Osteocyte (in vitro differentiated cells): ENCODE results near the gene ECHS1. TPM values are rescaled to one million over a fixed set of nuclear protein-coding genes. Genes with fewer than 3 reads are reported as not detected.
"Not testable (repeated sequence)": the region's sequence is repeated elsewhere in the genome, so short reads cannot be mapped to it uniquely, and the experiment has no call there.

Experiments
- DNase-seq: peaks from one replicate; pipeline ENCODE4 v3.0.0; 2021; ENCODE audit warnings: mixed read lengths; ENCODE audit not compliant: unreplicated experiment; ENCODE audit errors: extremely low spot score
- H3K27ac Mint-ChIP-seq: one replicate; pipeline ENCODE4 v1.8.0; 2021; ENCODE audit warnings: mild to moderate bottlenecking, mixed read lengths; ENCODE audit not compliant: unreplicated experiment
- H3K27me3 Mint-ChIP-seq: one replicate; pipeline ENCODE4 v1.8.0; 2021; ENCODE audit warnings: mixed read lengths; ENCODE audit not compliant: unreplicated experiment
- H3K36me3 Mint-ChIP-seq: one replicate; pipeline ENCODE4 v1.8.0; 2021; ENCODE audit warnings: mixed read lengths; ENCODE audit not compliant: unreplicated experiment
- H3K4me1 Mint-ChIP-seq: one replicate; pipeline ENCODE4 v1.8.0; 2021; ENCODE audit warnings: mixed read lengths; ENCODE audit not compliant: unreplicated experiment
- H3K4me3 Mint-ChIP-seq: one replicate; pipeline ENCODE4 v1.8.0; 2021; ENCODE audit warnings: mild to moderate bottlenecking, moderate library complexity, mixed read lengths; ENCODE audit not compliant: unreplicated experiment
- H3K9me3 Mint-ChIP-seq: one replicate; pipeline ENCODE4 v1.8.0; 2021; ENCODE audit warnings: mixed read lengths; ENCODE audit not compliant: unreplicated experiment
- total RNA-seq: library from RNA; stranded (reverse); gene quantifications from 2 replicates; pipeline ENCODE4 v1.2.1, GENCODE V29; 2021
- TF ChIP-seq, protein P1 (sequence below): fragments of 200-600 bp; sonication (generic); IDR thresholded peaks from 2 replicates; pipeline ENCODE4 v1.5.0; 2021; ENCODE audit warnings: antibody characterized with exemption, mild to moderate bottlenecking, moderate library complexity

Gene ECHS1
- total RNA-seq, 1 donor from 2014 or later, result 65.1 TPM

DNA sequence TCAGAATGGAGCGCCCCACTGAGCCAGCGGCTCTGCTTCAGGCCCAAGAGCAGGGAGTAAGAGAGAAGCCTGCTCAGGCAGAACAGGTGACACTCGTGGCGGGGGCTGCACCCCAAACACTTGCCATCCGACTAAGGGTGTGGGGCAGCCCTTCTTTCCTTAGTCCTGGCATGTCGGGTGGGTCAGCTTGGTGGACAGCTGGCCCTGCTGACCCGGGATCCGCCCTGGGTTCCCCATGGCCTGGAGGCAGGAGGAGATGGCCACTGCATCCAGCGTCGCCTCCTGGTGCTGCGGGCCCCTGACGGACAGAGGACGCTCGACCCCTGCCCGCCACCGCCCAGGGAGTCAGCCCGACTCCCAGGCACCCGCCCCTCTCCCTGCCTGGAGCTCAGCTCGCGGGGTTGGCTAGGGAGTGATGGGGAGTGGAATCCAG, 4.7 kb upstream of the ECHS1 start:
- Mint-ChIP-seq H3K4me1 (peaks cover 7% of the 10 kb centered on the region), H3K27me3 (no peaks in the 10 kb centered on the region)

DNA sequence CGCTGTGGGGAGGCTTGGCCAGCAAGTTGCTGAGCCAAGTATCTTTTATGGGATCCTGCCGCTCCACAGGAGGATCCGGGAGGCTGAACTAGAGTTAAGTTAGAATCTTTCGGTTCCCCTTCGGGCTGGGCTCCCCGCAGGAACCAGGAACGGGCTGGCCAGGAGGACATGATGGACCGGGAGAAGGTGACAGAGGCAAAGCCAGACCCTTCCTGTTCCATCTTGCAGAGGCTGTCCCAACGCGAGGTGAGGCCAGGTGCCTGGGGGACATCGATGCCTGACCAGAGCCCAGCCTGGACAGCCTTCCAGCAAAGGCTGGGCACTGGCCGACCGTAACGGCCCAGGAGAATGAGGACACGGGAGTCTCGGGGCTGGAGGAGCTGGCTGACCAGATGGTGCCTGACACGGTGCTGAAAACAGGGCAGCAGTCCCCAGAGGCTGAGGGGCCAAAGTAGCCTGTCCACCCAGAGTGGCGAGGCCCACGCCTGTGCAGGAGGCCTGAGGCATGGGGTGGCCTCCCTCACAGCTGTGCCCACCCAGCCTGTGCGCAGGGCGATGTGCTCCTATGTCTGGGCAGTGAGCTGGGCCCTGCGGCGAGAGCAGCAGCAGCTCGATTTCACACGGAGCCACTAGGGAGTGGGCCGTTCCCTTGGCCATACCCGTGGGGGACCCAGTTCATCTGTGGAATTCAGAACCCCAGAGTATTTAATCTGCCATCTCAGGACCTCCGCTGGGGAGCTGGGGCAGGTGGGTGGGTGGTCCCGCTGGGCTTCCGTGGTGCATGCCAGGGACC, 4.1 kb upstream of the ECHS1 start:
- Mint-ChIP-seq H3K4me1 (peaks cover 7% of the 10 kb centered on the region), H3K4me3 (peak overlapping the region; percentile 40), H3K9me3 (no peaks in the 10 kb centered on the region), H3K27ac (no peak overlapping the region), H3K27me3 (no peaks in the 10 kb centered on the region), H3K36me3 (no peaks in the 10 kb centered on the region)
- TF ChIP-seq, protein P1, sequence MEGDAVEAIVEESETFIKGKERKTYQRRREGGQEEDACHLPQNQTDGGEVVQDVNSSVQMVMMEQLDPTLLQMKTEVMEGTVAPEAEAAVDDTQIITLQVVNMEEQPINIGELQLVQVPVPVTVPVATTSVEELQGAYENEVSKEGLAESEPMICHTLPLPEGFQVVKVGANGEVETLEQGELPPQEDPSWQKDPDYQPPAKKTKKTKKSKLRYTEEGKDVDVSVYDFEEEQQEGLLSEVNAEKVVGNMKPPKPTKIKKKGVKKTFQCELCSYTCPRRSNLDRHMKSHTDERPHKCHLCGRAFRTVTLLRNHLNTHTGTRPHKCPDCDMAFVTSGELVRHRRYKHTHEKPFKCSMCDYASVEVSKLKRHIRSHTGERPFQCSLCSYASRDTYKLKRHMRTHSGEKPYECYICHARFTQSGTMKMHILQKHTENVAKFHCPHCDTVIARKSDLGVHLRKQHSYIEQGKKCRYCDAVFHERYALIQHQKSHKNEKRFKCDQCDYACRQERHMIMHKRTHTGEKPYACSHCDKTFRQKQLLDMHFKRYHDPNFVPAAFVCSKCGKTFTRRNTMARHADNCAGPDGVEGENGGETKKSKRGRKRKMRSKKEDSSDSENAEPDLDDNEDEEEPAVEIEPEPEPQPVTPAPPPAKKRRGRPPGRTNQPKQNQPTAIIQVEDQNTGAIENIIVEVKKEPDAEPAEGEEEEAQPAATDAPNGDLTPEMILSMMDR, result no peak
- DNase-seq, result no peak

More for the DNA sequence above, 4.7 kb upstream of the ECHS1 start:
- Mint-ChIP-seq H3K9me3 (no peaks in the 10 kb centered on the region), H3K36me3 (peaks cover 2% of the 10 kb centered on the region), H3K27ac (no peak overlapping the region), H3K4me3 (peak overlapping the region; percentile 76)
- no peak for DNase-seq
- TF ChIP-seq, protein P1, result no peak

DNA sequence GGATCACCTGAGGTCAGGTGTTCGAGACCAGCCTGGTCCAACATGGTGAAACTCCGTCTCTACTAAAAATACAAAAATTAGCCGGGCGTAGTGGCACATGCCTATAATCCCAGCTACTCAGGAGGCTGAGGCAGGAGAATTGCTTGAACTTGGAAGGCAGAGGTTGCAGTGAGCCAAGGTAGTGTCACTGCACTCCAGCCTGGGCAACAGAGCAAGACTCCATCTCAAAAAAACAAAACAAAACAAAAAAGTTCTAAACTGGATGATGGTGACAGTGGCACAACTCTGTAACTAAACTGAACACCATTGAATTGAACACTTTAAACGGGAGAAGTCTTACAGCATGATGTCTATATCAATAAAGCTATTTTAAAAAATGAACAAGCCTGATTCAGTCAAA, 3.0 kb upstream of the ECHS1 start:
- Mint-ChIP-seq H3K4me1 (peaks cover 12% of the 10 kb centered on the region), H3K4me3 (peak overlapping the region; percentile 50)
- H3K27me3 Mint-ChIP-seq, H3K27ac Mint-ChIP-seq, H3K9me3 Mint-ChIP-seq, DNase-seq, H3K36me3 Mint-ChIP-seq: not testable (repeated sequence)

DNA sequence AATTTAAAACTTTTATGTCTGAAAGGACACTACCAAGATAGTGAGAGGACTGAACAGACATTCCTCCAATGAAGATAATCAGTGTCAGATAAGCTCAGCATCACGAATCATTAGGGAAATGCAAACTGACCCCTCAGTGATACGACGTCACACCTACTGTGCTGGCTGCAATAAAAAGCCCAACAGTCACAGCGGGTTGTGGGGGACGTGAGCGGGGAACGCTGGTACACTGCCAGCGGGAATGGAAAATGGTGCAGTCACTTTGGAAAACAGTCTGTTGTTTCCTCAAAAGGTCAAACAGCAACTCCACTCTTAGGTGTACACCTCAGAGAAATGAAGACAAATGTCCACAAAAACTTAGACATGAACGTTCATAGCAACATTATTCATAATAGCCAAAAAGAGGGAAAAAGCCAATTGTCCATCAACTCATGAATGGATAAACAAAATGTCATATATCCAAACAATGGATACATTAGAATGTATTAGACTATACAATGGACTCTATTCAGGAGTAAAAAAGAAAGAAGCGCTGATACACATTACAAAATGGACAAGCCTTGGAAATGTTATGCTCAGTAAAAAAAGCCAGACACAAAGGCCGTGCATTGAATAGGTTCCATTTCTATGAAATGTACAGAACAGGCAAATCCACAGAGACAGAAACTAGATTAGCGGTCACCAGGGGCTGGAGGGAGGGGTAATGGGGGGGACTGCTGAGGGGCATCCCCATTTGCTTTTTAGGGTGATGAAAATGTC, 2.4 kb upstream of the ECHS1 start:
- Mint-ChIP-seq H3K27me3 (no peaks in the 10 kb centered on the region), H3K4me3 (peak overlapping the region; percentile 47)
- TF ChIP-seq, protein P1, result no peak

DNA sequence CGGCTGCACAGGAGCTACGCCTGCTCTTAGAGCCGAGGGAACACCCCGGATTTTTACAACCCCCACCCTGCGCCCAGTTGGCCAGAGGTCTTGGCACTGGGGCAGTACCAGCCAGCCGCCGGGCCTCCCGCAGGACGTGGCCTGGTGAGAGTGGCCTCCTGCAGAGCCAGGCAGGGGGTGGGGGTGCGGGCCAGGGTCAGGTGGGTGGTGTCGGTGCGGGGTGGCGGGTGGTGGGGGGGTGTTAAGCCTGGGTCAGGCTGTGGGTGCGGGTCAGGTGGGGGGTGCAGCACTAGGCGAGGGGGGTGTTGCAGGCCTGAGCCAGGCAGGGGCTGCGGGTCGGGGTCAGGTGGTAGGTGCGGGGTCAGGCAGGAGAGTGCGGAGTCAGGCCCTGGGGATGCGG, 647 bp downstream of the ECHS1 start:
- Mint-ChIP-seq H3K9me3 (no peaks in the 10 kb centered on the region), H3K36me3 (peaks cover 16% of the 10 kb centered on the region), H3K4me1 (peaks cover 10% of the 10 kb centered on the region), H3K4me3 (peak overlapping the region; percentile 71), H3K27me3 (no peaks in the 10 kb centered on the region), H3K27ac (no peak overlapping the region)
- TF ChIP-seq, protein P1, result no peak
- DNase-seq, result peak; percentile 84

More for the DNA sequence above, 2.4 kb upstream of the ECHS1 start:
- peaks cover under 1% of the 10 kb centered on the region for H3K36me3 Mint-ChIP-seq
- H3K4me1 Mint-ChIP-seq, result peaks cover 12% of the 10 kb centered on the region
- no peak overlapping the region for H3K27ac Mint-ChIP-seq
- no peaks in the 10 kb centered on the region for H3K9me3 Mint-ChIP-seq
- DNase-seq, result no peak
